ENCODE measurements around the gene PFDN4. TPM values are rescaled to one million over a fixed set of nuclear protein-coding genes. Genes with fewer than 3 reads are reported as not detected.

Gene PFDN4
- polyA plus RNA-seq, 2 of the 4 experiments (the other 2 are of a cell fraction): 140 to 146 TPM

DNA sequence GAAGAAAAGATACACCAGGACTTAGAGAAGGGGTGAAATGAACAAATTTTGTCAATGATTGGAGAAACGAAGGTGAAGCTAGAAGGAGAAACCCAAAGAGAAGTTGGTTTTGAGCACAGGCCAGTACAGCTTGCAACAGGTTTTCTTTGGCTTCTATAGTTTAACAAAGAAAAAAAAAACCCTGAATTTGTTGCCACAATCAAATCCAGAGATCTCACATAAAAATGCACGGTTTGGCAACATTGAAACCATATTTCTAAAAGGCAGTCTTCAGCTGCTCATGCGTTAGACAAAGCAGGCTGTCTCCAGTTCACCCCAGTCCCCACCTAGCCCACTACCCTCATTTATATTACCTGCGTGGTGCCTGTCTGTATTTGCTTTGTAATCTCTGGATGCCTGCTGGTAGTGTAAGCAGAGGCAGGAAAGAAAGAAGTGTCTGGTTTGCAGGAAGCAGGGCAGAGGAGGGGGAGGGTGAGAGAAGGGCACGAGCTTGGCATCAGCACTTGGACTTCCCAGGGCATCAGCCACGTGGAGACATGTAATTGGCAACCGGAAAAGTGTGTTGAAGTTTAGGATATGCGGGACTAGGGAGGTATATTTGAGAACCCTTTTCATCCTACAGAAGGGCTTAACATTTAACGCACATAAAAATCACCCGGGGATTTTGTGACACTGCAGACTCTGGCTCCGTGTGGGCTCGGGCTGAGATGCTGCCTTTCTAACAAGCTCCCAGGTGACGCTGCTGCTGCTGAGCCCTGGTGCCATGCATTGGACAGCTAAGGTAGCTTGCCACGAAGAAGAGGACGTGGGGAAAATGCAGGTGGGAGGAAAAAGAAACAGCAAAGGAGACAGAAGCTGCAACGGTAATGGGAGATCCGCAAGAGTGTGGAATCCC, 14.4 kb downstream of the PFDN4 start:
- POLR2A ChIA-PET: interaction anchor here (0.8 kb wide), 1 partner anchor 424 kb away, joined by 6 read pairs; no protein-coding TSS in a partner anchor
- WGBS (ENCODE audit: missing lambda C conversion rate): 80% methylated on average over 17 of the region's 17 CpGs
- H3K4me1 ChIP-seq: no peaks in the 10 kb centered on the region; the same call in 2 of the 3 replicates

GRCh38 chr20:54223285-54223684, 15.4 kb downstream of the PFDN4 start:
- FAIRE-seq (no peak), ATAC-seq (no peak)
- POLR2A ChIA-PET: interaction anchor here (0.8 kb wide), 1 partner anchor 423 kb away, joined by 6 read pairs; no protein-coding TSS in a partner anchor

More for the DNA sequence above, 14.4 kb downstream of the PFDN4 start:
- DNase-seq (ENCODE audit: low read depth in 1 of 2, low spot score in 1 of 2) (no peak), ATAC-seq (no peak; a peak in 1 of 6 replicates), FAIRE-seq (no peak)
- CTCF ChIA-PET: interaction anchor here (0.7 to 3.2 kb wide), 9 partner anchors 8 to 426 kb away, joined by 3 to 26 read pairs (median 5); partner anchors contain the start of gene PFDN4
- no peak overlapping the region for H3K4me3 ChIP-seq
- H3K9me3 ChIP-seq: no peaks in the 10 kb centered on the region
- TF ChIP-seq CBX2 (IDR thresholded peaks at IDR 0.05; ENCODE audit: borderline replicate concordance, low read depth): no peak
- no peak for TF ChIP-seq ZNF302 (CRISPR knock-in tag; IDR thresholded peaks at IDR 0.05)
- TF ChIP-seq HEYL (CRISPR knock-in tag; IDR thresholded peaks at IDR 0.05): no peak
- no peak for TF ChIP-seq BHLHE40 (IDR thresholded peaks at IDR 0.05; ENCODE audit: low read depth, low read length)
- no peak for TF ChIP-seq HDAC2 (IDR thresholded peaks at IDR 0.05)
- TF ChIP-seq HMGXB4 (CRISPR knock-in tag; IDR thresholded peaks at IDR 0.05; ENCODE audit: borderline replicate concordance): no peak
- no peak for TF ChIP-seq NR3C1 (IDR thresholded peaks at IDR 0.05)
- TF ChIP-seq HOXA7 (CRISPR knock-in tag; IDR thresholded peaks at IDR 0.05): no peak
- TF ChIP-seq, protein P1, sequence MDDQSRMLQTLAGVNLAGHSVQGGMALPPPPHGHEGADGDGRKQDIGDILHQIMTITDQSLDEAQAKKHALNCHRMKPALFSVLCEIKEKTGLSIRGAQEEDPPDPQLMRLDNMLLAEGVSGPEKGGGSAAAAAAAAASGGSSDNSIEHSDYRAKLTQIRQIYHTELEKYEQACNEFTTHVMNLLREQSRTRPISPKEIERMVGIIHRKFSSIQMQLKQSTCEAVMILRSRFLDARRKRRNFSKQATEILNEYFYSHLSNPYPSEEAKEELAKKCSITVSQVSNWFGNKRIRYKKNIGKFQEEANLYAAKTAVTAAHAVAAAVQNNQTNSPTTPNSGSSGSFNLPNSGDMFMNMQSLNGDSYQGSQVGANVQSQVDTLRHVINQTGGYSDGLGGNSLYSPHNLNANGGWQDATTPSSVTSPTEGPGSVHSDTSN (IDR thresholded peaks at IDR 0.05): no peak
- TF ChIP-seq CHD2 (IDR thresholded peaks at IDR 0.05; ENCODE audit: low read length, partially characterized antibody): no peak
- no peak overlapping the region for H3K27ac ChIP-seq
- H3K4me2 ChIP-seq: no peak overlapping the region

More at GRCh38 chr20:54223285-54223684, 15.4 kb downstream of the PFDN4 start:
- Histone ChIP-seq H3K27ac (no peak overlapping the region), H3K9me3 (no peaks in the 10 kb centered on the region), H3K4me1 (no peaks in the 10 kb centered on the region; the same call in 2 of the 3 replicates), H3K4me2 (no peak overlapping the region), H3K4me3 (no peak overlapping the region)
- TF ChIP-seq, protein P1 (IDR thresholded peaks at IDR 0.05): no peak
- TF ChIP-seq HOXB13 (CRISPR knock-in tag; IDR thresholded peaks at IDR 0.05; ENCODE audit: low read depth): no peak
- TF ChIP-seq RCOR1 (IDR thresholded peaks at IDR 0.05; ENCODE audit: low read depth, low read length): no peak
- no peak for TF ChIP-seq TP53 (CRISPR knock-in tag; IDR thresholded peaks at IDR 0.05)
- TF ChIP-seq ELK1 (IDR thresholded peaks at IDR 0.05; ENCODE audit: low read depth, low read length): no peak
- TF ChIP-seq ATOH8 (CRISPR knock-in tag; IDR thresholded peaks at IDR 0.05; ENCODE audit: low read depth): no peak
- no peak for TF ChIP-seq FOSB (CRISPR knock-in tag; IDR thresholded peaks at IDR 0.05)
- no peak for TF ChIP-seq JUNB (IDR thresholded peaks at IDR 0.05)
- TF ChIP-seq RARB (CRISPR knock-in tag; IDR thresholded peaks at IDR 0.05): no peak
- no peak for TF ChIP-seq RFX5 (IDR thresholded peaks at IDR 0.05)
- TF ChIP-seq CHD2 (IDR thresholded peaks at IDR 0.05; ENCODE audit: low read length, partially characterized antibody): no peak
- TF ChIP-seq MAZ (IDR thresholded peaks at IDR 0.05; ENCODE audit: borderline replicate concordance, low read depth, low read length): no peak
- TF ChIP-seq RNF2 (IDR thresholded peaks at IDR 0.05; ENCODE audit: borderline replicate concordance, low read depth): no peak
- TF ChIP-seq HOXB5 (CRISPR knock-in tag; IDR thresholded peaks at IDR 0.05): no peak
- TF ChIP-seq, protein P2, sequence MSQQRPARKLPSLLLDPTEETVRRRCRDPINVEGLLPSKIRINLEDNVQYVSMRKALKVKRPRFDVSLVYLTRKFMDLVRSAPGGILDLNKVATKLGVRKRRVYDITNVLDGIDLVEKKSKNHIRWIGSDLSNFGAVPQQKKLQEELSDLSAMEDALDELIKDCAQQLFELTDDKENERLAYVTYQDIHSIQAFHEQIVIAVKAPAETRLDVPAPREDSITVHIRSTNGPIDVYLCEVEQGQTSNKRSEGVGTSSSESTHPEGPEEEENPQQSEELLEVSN (IDR thresholded peaks at IDR 0.05; ENCODE audit: borderline replicate concordance, low read depth): no peak
- TF ChIP-seq ZFP36 (IDR thresholded peaks at IDR 0.05; ENCODE audit: borderline replicate concordance, partially characterized antibody): no peak
- TF ChIP-seq RAD21 (conservative IDR thresholded peaks at IDR 0.05 in 1 of 2, IDR thresholded peaks at IDR 0.05 in 1 of 2): no peak
- TF ChIP-seq EHF (CRISPR knock-in tag; IDR thresholded peaks at IDR 0.05): no peak
- CTCF ChIA-PET: interaction anchor here (0.6 to 3.2 kb wide), 7 partner anchors 9 to 444 kb away, joined by 3 to 26 read pairs (median 5); partner anchors contain the start of gene PFDN4
- no peak for DNase-seq (ENCODE audit: low read depth in 1 of 2, low spot score in 1 of 2)
- WGBS (ENCODE audit: missing lambda C conversion rate): 62% methylated on average over 5 of the region's 5 CpGs

Data from A549 (cell line).